Erythroblast (primary cell): ENCODE measurements around the gene SLC5A11.
"Not testable (repeated sequence)": the region's sequence is repeated elsewhere in the genome, so short reads cannot be mapped to it uniquely, and the experiment has no call there.

Experiments
- DNase-seq, 2 experiments: peaks; one replicate each; lab custom pipeline; 2025; lab: John Stamatoyannopoulos, UW
- GATA1 ChIP-seq: IDR thresholded peaks from 2 replicates; pipeline ENCODE4 v1.6.1; 2011; ENCODE audit warnings: low read depth, mild to moderate bottlenecking, control low read depth, low read length, moderate library complexity
- POLR2A ChIP-seq: IDR thresholded peaks from 2 replicates; pipeline ENCODE4 v1.6.1; 2011; ENCODE audit warnings: mild to moderate bottlenecking, low read length

Gene SLC5A11

DNA sequence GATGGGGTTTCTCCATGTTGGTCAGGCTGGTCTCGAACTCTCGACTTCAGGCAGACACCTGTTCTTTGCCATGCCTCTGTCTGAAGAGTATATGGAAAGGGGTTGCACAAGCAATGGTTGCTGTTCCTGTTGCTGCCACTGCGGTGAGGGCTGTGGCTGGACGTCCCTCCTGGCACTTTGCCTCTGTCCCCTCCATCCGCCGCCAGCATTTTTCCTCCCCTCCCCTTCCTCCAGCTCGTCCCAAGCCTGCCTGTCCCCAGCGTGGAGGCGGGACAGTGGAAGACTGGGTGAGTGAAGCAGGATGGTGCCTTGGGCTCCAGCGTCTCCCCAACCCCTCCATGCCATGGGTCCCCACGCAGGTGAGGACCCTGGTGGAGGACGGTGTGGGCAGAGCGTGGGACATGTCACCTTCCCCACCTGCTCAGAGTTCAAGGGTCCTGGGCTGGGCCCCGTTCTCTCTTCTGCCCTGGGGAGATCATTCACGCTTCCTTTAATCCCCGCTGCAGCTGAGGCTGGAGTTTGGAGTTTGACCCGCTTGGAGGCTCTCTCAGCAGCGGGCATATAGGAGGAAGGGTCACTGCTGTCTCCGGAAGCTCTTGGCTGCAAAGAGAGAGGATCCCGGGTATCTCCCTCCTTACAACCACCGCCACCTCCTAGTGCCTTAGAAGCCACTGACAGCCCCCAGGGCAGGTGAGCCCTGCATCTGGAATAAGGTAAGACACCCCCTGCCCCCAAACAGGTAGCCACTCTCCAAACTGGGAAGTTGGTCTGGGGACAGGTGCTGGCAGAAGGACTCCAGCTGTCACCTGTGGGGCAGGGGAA, at the start of gene SLC5A11:
SLC5A11 (plus strand) TSS at position 238 of the 822 bp plus-strand sequence. CDS start 12,681 bp downstream, outside the sequence.
- DNase-seq = no peak

GRCh38 chr16:24800586-24800985, 45.2 kb upstream of the SLC5A11 start:
- peak; percentile 21 to 33 for DNase-seq
- TF ChIP-seq POLR2A (no peak), GATA1 (no peak)

More for the DNA sequence above, at the start of gene SLC5A11:
- TF ChIP-seq GATA1 (no peak), POLR2A (no peak)

DNA sequence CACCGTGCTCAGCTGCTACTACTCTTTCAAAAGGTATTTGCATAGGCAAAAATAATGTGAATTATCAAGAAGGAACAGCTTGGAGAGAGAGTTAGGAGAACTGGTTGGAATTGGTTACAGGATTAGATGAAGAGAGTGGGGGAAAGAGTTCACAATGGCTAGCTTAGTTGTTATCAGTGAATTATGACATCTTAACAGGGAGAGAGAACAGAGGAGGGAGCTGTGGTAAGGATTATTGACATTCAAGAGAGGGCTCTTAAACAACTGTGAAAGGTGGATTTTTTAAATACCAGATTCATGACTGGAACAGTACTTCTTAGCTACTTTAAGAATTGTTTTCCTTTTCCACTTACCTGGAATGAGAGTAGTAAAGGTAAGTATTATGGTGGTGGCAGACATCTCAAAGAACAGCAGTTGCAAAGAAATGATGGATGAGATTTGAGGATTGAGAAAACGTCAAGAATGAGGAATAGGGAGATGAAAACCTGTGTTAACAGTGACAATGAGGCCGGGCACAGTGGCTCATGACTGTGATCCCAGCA, 43.9 kb upstream of the SLC5A11 start:
- DNase-seq = no peak
- TF ChIP-seq GATA1 = no peak
- TF ChIP-seq POLR2A = no peak

GRCh38 chr16:24805484-24805883, 40.3 kb upstream of the SLC5A11 start:
- TF ChIP-seq GATA1 = no peak
- TF ChIP-seq POLR2A = no peak
- no peak for DNase-seq

DNA sequence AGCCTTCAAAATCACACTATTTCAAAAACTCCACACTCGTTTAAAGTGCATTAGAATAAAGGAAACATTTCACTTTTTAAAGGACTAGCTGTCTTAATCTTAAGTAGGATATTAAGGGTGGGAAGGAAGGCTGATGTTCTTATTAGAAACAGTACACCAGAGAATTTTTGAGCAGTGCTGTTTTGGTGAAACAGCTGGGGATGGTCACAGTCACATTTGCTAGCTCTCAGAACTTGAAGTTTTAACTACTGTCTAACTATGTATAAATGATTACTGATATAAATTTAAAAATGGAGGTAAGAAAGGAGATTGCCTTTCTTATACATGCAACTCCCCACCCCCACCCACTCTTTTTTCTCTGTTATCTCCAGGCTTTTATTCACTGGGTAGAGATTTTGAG, 38.5 kb upstream of the SLC5A11 start:
- DNase-seq = no peak
- TF ChIP-seq GATA1 (no peak), POLR2A (no peak)

DNA sequence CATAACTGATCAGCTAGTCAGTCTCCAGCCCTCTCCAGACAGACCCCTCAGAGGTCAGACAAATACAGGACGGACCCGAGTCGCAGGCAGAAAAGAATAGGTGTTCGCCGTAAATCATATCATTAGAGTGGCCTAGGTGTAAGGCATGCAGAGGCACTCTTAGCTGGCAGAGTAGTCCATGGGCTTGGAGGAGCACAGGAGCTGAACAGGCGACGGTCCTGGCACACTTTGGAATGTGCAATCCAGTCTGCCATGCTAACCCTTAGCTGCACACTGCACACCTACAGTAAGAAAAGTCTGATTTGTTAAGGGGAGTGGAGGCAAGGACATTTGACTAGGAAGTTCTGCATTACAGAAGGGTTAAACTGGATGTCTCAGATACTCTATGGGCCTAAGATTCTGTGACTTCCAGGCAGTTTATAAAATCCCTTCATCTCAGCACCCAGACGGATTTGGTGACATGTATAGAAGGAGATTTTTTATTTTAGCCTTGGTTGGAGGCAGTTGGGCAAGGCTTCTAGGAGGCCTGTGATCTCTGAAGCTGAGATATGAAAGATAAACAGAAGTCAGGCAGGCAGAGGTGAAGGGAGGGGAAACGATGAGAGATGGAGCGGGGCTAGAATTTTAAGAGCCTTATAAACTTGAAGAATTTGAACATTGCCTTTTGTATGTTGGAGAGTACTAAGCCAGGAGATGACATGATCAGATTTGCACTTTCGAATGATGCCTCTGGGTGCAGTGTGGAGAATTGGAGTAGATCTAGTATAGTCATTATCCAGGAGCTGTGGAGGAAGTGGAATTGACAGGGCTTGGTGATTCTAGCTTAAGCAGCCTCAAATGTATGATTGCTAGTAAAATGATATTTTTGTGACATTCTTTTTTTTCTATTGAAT, 34.6 kb upstream of the SLC5A11 start:
- peak; percentile 7 to 16 for DNase-seq
- TF ChIP-seq GATA1 (no peak), POLR2A (no peak)

- DNase-seq = not testable (repeated sequence)
Observed at GRCh38 chr16:24812813-24813212, 33.0 kb upstream of the SLC5A11 start.

DNA sequence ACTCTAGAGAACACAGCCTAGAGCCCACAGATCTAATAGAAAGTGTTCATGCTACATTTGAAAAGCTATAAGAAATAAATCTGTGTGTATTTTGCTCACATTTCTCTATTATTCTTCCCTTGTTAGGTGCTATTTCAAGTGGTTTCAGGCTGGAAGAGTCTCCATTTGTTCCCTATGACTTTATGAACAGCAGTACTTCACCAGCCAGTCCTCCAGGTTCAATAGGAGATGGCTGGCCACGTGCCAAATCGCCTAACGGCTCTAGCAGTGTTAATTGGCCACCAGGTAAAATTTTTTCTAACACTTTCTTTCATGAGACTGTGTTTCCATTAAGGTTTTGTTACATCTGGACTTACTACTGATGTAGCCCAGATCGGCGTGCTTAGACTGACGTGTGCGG, 30.7 kb upstream of the SLC5A11 start:
- TF ChIP-seq POLR2A = no peak
- no peak for TF ChIP-seq GATA1
- no peak for DNase-seq

- no peak for DNase-seq
- TF ChIP-seq GATA1 = no peak
- TF ChIP-seq POLR2A = no peak
Observed at GRCh38 chr16:24816688-24817087, 29.1 kb upstream of the SLC5A11 start.

- no peak for TF ChIP-seq POLR2A
- no peak for TF ChIP-seq GATA1
- DNase-seq = no peak
Observed at GRCh38 chr16:24819462-24820040, 26.2 kb upstream of the SLC5A11 start.

GRCh38 chr16:24820522-24820921, 25.2 kb upstream of the SLC5A11 start:
- TF ChIP-seq GATA1 (no peak), POLR2A (no peak)
- no peak for DNase-seq

- DNase-seq = no peak
- TF ChIP-seq POLR2A (no peak), GATA1 (no peak)
Observed at GRCh38 chr16:24821129-24821528, 24.6 kb upstream of the SLC5A11 start.

DNA sequence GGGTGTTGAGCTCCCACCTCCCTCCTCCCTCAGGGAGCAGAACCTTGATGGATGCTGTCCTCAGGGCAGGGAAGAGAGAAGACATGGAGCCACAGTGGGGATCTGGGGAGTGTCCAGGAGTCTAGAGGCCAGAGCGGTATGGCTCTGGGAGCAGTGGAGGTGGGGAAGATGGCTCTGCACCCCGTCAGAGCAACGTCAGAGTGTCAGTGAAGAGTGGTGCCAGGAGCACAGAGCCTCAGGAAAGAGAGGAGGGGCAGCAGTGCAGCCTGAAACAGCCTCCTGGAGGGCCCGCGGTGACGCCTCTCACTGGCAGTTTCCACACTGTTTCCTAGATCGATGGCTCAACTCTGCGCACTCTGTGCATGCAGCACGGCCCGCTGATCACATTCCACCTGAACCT, 23.2 kb upstream of the SLC5A11 start:
- DNase-seq = no peak
- TF ChIP-seq GATA1 (no peak), POLR2A (no peak)
